Measurements from ENCODE around the gene SEPTIN1. TPM values are rescaled to one million over a fixed set of nuclear protein-coding genes. Genes with fewer than 3 reads are reported as not detected.

SEPTIN1 gene
- polyA plus RNA-seq, 1 of the 3 experiments (the other 2 are of a cell fraction), result 0.25 TPM

- Histone ChIP-seq H3K27me3 (ENCODE audit: insufficient read depth) (no peaks in the 10 kb centered on the region), H3K9ac (peak overlapping the region; percentile 80), H3K27ac (ENCODE audit: low read depth in 2 of 2, low read length in 1 of 2) (peak overlapping the region; percentile 4 to 57; a peak in 2 of 4 replicates), H3K79me2 (ENCODE audit: insufficient read depth) (peaks cover 62% of the 10 kb centered on the region), H3K9me2 (no peaks in the 10 kb centered on the region), H3K36me3 (replicated peaks in 1 of 2; ENCODE audit: control insufficient read depth in 1 of 2, insufficient read depth in 2 of 2, low read length in 1 of 2) (peaks cover 13 to 17% of the 10 kb centered on the region in 2 experiments), H3K4me2 (peak overlapping the region; percentile 97), H4K20me1 (ENCODE audit: insufficient read depth) (peaks cover 49% of the 10 kb centered on the region), H3K4me1 (ENCODE audit: control insufficient read depth in 1 of 2, insufficient read depth in 2 of 2, low read depth in 1 of 2, low read length in 1 of 2) (peaks cover 4 to 37% of the 10 kb centered on the region in 2 experiments; a peak in 3 of 4 replicates), H3K9me3 (no peaks in the 10 kb centered on the region), H3K4me3 (ENCODE audit: low read depth in 2 of 2, low read length in 1 of 2) (peak overlapping the region; percentile 74 to 87), H2AFZ (ENCODE audit: low read depth) (no peak overlapping the region), H3F3A (replicated peaks; ENCODE audit: insufficient read depth) (no peaks in the 10 kb centered on the region)
- ChIA-PET CTCF (interaction anchor here (1.1 to 1.6 kb wide), 4 partner anchors 12 to 61 kb away, joined by 3 to 7 read pairs (median 4); partner anchors contain the start of genes CD2BP2 and DCTPP1), POLR2A (interaction anchor here (0.6 to 3.4 kb wide), 4 partner anchors 9 to 39 kb away, joined by 3 to 19 read pairs (median 8); partner anchors contain the start of genes CD2BP2, ZNF48 and ZNF771)
- whole genome bisulfite sequencing (ENCODE audit: low lambda C conversion rate), result 5% methylated on average over 4 of the region's 4 CpGs
- no peak for TF ChIP-seq CHD2 (IDR thresholded peaks at IDR 0.05; ENCODE audit: low read length, partially characterized antibody)
- no peak for TF ChIP-seq POLR2AphosphoS5 (IDR thresholded peaks at IDR 0.05; ENCODE audit: low read depth, low read length)
- no peak for TF ChIP-seq EZH2phosphoT487 (IDR thresholded peaks at IDR 0.05; ENCODE audit: borderline replicate concordance, low read depth)
- no peak for TF ChIP-seq SIN3A (IDR thresholded peaks at IDR 0.05; ENCODE audit: borderline replicate concordance, low read depth, low read length)
- no peak for TF ChIP-seq RXRA (IDR thresholded peaks at IDR 0.05; ENCODE audit: borderline replicate concordance, low read depth)
- TF ChIP-seq JUND (IDR thresholded peaks at IDR 0.05), result no peak
- TF ChIP-seq YY1 (IDR thresholded peaks at IDR 0.05; ENCODE audit: low read depth), result no peak
- TF ChIP-seq EP300 (IDR thresholded peaks at IDR 0.05; ENCODE audit: borderline replicate concordance in 1 of 2, low read depth in 1 of 2, low read length in 1 of 2), result no peak
- no peak for TF ChIP-seq USF2 (IDR thresholded peaks at IDR 0.05; ENCODE audit: borderline replicate concordance, low read depth, low read length)
- no peak for TF ChIP-seq NFIC (IDR thresholded peaks at IDR 0.05; ENCODE audit: borderline replicate concordance)
- no peak for TF ChIP-seq NRF1 (IDR thresholded peaks at IDR 0.05; ENCODE audit: low read depth, low read length)
- no peak for TF ChIP-seq IRF3 (IDR thresholded peaks at IDR 0.05; ENCODE audit: low read depth, low read length)
- no peak for TF ChIP-seq GABPA (IDR thresholded peaks at IDR 0.05; ENCODE audit: low read depth)
- no peak for TF ChIP-seq REST (IDR thresholded peaks at IDR 0.05; ENCODE audit: low read depth, low read length)
- TF ChIP-seq MXI1 (IDR thresholded peaks at IDR 0.05; ENCODE audit: low read depth, low read length), result no peak
- no peak for TF ChIP-seq TAF1 (IDR thresholded peaks at IDR 0.05; ENCODE audit: borderline replicate concordance, low read depth, low read length)
- TF ChIP-seq FOXJ3 (CRISPR knock-in tag; IDR thresholded peaks at IDR 0.05), result no peak
- no peak for DNase-seq
These were observed 13.6 kb downstream of the SEPTIN1 start for GRCh38 chr16:30368792-30369090.

Data from SK-N-SH (cell line).